ENCODE data around the gene IL1A.

IL1A gene

DNA sequence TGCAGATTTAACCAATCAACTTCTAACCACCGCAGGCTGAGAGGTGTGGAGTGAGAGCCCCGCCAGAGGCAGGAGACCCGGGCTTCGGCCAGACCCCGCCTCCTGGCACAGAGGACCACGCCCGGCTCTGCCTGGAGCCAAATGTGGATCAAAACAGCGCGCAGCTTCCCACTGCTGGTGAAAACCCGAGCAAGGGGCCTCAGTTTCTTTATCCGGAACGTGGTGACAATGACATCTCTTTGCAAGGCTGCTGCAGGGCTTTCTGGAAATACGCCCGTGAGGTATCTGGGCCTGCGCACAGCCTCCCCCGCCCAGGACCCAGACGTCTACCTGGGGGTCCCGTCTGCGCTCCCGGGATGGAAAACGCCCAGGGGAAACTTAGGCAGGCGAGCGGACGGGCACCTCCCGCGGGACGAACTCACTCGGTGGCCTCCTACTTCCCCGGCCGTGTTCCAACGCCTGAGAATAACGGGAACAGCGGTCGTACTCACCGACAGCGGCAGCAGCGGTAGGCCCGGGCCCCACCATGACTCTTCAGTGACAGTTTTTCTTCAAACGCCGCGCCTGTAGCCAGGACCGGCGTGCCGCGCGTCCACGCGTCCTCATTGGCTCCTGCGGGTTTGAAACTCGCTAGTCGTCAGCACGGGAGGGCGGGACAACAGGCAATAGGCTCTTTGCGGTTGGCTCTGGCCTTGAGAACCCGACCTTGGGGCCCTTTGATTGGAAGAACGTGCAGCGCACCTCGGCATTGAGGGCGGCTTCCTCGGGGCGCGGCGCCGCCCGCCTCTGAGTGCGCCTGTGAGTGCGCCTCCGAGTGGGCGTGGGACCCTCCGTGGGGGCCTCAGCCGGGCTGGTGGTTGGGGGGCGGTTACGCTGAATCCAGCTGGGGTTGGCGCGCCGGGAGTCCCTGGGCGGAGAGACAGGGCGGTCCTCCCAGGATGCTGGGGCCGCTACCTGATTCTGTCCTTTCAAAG lies 19.9 kb downstream of the IL1A start, which contains the start of gene CKAP2L:
TSS of gene CKAP2L (minus strand) at position 539 of the 974 bp plus-strand sequence. CDS start at position 528, 11 bp downstream.
- DNase-seq (ENCODE audit: low read depth in 1 of 2, low spot score in 1 of 2): peak; percentile 83 to 86

DNA sequence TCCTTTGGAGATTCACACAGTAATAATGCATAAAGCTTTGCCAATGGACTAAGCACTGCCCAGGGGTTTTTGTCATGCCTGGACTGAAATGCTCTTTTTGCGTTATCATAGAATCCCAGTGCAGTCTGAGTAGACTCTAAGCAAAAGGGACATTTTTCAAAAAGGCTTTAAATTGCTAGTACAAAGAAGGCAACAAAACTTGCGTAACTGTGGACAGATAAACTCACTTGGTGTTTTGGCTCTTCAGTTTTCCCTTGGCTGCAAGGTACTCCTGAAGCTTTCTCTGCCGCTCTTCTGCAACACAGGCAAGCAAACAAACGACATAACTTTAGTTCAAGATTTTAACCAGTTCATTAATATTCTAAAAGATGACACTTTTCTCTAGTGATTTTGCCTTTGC lies 22.0 kb downstream of the IL1A start:
- no peak for DNase-seq (ENCODE audit: low read depth in 1 of 2, low spot score in 1 of 2)

DNA sequence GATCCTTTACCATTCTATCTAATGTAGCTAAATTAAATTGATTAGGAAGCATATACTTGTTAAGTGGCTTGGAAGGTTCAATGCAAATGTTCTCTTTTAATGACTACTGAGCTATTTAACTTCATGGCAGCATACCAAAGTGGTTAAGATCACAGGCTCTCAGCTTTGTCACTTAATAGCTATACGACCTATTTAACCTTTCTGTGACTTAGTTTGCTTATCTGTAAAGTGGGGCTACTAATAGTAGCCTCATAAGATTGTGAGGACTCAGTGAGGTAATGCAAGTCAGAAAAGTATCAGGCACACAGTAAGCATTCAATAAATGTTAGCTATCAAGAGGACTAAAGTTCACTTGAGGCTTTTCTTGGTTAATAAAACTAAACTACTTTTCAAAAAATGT lies 24.1 kb downstream of the IL1A start:
- no peak for DNase-seq (ENCODE audit: low read depth in 1 of 2, low spot score in 1 of 2)

DNA sequence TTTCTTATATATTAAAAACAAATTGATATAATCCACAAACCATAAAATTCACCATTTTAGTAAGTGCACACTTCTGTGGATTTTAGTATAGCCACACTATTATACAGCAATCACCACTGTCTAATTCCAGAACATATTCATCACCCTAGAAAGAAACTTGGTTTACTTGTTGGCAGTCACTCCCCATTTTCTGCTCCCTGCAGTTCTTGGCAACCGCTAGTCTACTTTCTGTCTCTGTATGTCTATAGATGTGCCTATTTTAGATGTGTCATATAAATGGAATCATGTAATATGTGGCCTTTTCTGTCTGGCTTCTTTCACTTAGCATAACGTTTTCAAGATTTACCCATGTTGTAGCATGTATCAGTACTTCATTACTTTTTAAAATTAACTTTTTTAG lies 25.6 kb downstream of the IL1A start:
- DNase-seq (ENCODE audit: low read depth in 1 of 2, low spot score in 1 of 2): no peak

DNA sequence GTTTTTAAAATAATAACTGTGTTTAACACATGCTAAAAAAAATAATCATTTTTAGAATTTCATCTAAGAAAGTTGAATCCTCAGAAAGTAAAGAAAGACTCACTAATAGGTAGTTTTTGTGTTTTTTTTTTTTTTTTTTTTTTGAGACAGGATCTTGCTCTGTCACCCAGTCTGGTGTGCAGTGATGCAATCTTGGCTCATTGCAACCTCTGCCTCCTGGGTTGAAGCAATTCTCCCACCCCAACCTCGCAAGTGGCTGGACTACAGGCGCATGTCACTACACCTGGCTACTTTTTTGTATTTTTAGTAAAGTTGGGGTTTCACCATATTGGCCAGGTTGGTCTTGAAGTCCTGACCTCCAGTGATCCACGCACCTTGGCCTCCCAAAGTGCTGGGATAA lies 27.0 kb downstream of the IL1A start:
- no peak for DNase-seq (ENCODE audit: low read depth in 1 of 2, low spot score in 1 of 2)

DNA sequence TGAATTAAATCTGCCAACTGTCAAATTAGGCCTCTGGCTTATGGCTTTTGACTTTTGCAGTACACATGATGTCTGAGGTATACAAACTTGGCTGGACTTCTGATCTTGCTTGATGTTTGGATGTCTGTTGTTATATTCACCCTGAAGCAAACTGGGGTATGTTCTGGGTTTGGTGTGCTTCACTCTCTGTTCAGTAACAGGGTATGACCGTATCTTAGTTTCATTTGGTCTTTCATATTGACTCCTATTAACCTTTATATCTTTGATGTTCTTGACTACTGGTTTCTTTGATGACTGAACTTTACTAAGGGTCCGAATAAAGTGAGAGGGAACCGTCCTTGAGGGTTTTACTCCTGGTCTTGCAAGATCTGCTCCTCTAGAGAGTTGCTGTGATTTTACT lies 28.1 kb downstream of the IL1A start:
- no peak for DNase-seq (ENCODE audit: low read depth in 1 of 2, low spot score in 1 of 2)

DNA sequence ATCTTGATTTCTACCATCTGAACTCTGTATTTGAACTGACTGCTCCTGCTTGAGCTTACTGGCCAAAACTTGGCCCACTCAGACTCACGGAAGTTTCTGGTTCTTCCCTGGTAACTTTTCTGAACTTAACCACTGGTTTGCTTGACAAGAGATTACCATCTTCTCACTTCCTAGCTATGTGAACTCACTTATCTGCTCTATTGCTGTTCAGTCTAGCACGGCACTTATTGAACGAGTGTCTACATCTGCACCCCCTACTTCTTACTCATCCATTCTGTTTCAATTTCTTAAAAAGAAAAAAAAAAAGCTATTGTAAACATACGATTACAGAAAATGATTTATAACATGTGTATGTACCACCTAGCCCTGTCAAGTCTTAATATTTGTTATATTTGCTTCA lies 28.8 kb downstream of the IL1A start:
- DNase-seq (ENCODE audit: low read depth in 1 of 2, low spot score in 1 of 2): no peak

DNA sequence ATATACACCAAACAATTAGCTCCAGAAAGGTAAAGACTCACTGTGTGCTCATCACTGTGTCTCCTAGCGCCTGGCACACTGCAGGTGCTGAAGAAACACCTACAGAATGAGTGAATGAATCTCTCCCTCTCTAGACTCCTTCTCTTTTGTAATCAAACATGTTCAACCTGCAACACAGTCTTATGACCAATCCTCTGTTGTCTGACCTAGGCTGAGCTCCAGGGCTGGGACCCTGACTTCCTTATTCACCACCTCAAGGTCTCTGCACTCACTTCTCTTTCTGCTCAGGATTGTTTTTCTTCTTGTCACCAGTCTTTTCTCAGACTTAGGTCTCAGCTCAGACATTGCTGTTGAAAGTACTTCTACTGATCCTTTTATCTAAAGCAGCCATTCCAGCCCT lies 29.7 kb downstream of the IL1A start:
- no peak for DNase-seq (ENCODE audit: low read depth in 1 of 2, low spot score in 1 of 2)

DNA sequence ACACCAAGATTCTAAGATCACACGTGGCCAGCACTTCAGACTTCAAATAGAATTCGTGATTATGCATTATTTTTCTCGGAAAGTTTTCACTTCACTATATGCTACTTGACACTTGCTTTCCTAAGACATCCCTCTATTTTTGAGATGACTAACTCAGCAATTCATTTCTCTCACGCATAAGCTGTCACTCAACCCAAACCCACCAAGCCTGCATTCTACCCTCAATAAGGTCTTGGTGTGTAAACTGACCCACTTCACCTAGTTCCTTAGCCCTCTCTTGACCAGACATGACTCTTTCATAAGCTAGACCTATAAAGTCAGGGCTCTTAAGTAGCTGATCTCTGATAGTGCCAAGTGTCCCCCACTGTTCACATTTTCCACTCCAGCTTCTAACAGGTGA lies 31.6 kb downstream of the IL1A start:
- no peak for DNase-seq (ENCODE audit: low read depth in 1 of 2, low spot score in 1 of 2)

DNA sequence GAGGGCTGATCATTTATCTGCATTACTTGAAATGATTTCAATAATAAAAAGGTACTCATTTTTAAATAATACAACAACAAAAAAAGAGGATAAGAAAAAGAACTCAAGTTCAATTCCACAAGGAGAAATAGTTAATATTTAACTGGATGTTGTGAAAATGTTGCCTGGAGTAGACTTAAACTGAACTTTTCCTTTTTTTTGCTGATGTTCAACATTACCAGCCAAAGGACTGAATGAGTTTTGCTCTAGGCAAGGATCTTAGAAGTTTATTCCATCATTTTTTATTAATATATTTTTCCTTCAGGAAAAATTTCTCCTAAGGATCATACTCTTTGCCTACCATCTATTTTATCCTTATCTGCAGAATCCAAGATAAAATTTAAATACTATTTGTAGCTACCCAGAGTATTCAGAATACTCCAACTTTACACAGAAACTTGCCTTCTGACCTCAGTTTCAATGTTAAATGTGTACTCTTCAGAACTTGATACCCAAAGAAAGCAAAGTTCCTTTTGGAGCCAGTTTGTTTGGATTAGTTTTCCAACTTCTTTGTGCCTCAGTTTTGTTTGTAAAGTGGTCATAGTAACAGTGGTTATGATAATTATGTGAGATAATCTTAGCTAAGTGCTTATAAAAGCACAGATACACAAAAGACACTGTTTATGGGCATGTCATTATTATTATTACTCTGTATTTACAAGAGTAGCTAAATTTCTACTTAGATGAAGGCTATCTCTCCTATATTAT lies 32.7 kb downstream of the IL1A start:
- no peak for DNase-seq (ENCODE audit: low read depth in 1 of 2, low spot score in 1 of 2)

DNA sequence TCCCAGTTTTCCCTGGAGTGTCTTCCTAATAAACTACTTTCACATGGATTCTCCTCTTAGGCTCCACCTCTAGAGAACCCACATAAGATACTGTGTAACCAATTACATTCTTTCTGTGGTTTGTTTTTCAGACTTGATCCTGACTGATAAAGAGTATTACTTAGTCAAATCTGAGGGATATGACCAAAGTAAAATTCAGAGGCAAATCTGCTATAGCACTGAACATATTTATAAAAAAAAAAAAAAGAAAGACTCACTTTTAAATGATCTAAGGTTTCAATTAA lies 33.8 kb downstream of the IL1A start:
- no peak for DNase-seq (ENCODE audit: low read depth in 1 of 2, low spot score in 1 of 2)

DNA sequence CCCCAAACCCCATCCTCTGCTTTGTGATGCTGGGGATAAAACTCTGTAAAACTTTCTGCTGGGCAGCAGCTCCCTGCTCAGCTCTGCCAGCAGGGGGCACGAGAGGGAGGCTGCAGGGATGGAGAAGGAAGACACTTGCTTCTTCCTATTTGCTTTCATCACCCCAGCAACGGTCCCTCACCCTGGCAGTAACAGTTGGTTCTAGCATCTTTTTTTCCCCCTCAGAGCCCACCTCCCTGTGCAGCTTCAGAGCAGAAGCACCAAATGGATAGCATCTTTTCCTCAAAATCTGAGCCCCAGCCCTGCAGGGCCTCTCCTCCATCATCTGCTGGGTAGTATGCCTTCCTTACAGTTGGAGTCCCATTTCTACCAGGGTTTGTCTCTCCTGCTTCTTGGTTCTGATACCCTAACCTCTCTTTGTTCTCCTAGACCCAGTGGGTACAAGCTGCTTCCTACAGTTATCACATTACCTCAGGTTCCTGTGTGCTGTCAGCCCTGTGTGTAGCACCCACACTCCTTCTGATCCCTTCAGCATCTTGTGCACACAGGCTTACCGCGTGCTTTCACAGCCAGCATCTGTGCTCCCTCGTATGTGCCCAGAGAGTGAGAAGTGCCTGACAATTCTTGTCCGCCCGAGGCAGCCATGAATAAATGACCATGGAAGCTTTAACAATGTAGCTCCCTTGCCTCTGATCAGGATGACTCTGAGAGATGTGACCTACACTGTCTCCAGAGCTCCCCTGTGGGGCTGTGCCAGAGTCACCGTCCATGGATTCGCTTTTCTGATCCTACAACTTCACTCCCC lies 34.3 kb downstream of the IL1A start:
- DNase-seq (ENCODE audit: low read depth in 1 of 2, low spot score in 1 of 2): peak; percentile 57 to 75

DNA sequence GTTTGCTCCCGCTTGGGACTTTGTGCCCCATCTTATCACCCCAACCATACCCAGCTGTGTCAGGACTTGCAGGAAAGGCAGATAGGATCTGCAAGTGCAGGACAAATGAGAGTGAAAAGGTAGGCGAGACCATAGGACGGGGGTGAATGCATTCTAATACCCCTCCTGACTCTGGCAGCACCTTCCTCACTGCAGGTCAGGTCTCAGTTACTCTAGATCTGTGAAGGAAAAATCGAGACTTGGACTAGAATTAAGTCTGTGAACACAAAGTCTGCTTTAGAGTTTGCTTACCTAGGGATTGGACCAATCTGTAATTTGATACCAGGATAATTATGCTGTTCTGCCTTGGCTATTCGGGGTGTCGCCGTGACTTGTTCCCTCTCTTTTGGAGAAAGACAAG lies 43.8 kb downstream of the IL1A start:
- DNase-seq (ENCODE audit: low read depth in 1 of 2, low spot score in 1 of 2): no peak

DNA sequence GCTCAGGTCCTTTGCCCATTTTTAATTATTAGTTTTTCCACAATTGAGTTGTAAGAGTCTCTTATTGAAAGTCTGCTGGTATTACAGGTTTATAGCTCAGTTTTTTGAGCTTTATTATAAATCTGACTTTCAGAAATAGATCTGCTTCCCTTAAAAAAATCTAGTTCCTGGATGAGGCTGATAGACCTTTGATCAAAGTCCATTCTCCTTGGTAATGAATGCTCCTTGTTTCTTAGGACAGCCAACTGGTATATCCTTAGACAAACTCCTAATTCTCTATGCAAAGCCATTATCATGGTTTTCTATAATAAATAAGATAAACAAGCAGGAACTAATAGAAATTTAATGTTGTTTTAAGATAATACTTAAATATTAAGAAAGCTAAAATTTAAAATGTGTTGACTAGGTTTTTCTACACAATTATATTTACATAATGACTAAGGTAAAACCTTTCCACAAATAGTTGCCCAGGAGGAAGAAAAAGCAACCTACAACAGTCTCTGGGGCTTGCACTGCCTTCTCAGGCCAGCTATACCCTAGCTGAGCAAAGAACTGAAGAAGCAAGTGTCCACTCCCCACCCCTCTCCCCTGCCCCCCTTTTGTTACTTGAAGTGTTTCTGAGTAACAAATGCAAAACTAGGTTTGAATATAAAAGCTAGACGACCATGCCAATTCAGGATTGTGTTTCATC lies 46.6 kb downstream of the IL1A start:
- DNase-seq (ENCODE audit: low read depth in 1 of 2, low spot score in 1 of 2): no peak

DNA sequence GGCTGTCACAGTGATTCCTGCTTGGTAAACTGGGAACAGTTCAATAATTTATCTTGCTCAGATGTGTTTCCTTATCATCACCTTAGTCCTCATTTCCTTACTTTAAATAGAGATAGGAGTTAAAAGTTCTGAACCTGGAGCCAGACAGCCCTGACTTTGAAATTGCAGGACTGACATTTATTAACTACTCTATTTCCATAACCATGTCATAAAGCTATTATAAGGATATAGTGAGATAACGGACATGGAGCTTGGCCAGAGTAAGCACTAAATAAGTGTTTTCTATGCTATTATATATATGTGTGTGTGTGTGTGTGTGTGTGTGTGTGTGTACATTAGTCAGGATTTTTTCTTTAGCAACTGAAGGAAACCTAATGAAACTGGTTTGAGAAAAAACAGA lies 50.4 kb downstream of the IL1A start:
- no peak for DNase-seq (ENCODE audit: low read depth in 1 of 2, low spot score in 1 of 2)

DNA sequence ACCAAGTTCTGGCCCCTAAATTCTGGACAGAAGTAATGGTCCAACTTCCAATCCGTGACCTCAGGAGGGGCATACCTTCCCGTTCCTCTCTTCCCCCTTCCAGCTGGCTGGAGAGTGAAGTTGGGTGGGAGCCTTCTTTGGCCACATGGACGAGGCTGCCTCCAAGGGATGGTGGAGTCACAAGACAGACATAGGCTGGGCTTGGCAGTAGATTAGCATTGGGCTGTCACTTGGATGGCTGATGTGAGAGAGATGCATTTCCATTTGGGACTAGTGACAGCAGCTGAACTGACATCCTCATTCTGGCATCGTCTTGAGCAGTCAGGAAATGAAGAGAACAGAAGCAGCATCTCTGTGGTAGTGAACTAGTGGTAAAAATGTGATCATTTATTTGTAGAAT lies 50.8 kb downstream of the IL1A start:
- no peak for DNase-seq (ENCODE audit: low read depth in 1 of 2, low spot score in 1 of 2)

DNA sequence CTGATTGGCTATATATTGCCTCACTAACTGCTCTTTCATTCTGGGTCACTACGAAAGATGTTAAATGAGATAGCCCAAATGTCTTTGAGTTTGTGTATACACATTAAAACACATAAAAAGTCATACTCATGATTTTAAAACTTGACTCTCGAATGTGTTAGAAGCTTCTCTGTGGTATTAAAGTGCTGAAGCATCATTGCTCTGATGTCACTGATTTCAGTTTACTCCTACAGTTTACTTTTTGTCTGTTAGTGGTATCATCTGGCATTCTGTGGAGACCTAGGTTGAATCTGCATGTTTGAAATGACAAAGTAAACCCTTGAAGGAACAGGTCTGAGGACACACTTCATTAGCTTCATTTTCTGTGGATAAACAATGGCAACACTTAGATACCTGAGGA lies 52.8 kb downstream of the IL1A start:
- DNase-seq (ENCODE audit: low read depth in 1 of 2, low spot score in 1 of 2): no peak

DNA sequence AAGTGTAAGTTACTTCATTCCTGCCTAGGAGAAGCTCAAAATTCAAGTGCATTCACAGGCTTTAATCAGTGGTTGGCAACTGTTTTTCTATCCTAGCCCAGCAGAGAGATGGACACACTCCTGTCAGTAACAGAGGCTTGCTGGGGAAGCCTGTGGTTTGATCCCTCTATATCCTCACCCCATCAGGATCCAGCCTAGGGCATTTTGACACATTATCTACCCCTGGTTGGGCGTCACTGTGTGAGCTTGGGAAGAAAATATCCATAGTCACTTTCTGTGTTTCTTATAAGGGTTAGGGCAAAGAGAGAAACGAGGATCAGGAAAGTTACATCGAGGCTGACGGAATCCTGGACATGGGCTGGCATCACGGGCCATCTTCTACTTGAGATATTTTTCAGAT lies 53.5 kb downstream of the IL1A start:
- DNase-seq (ENCODE audit: low read depth in 1 of 2, low spot score in 1 of 2): no peak

DNA sequence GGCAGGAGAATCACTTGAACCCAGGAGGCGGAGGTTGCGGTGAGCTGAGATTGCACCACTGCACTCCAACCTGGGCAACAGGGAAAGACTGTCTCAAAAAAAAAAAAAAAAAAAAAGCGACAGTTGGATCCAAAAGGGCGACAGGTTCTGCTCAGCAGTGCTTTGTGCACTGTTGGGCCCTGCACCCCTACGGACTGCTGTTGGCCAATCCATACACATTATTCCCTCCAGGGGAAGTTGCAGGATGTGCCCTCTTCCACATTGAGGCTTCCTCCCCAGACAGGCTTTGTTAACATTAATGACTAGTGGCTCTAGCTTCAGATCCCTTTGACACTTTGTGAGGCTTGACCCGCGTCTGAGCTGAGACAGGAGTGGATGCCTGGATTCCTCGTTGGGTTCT lies 54.1 kb downstream of the IL1A start:
- DNase-seq (ENCODE audit: low read depth in 1 of 2, low spot score in 1 of 2): no peak

DNA sequence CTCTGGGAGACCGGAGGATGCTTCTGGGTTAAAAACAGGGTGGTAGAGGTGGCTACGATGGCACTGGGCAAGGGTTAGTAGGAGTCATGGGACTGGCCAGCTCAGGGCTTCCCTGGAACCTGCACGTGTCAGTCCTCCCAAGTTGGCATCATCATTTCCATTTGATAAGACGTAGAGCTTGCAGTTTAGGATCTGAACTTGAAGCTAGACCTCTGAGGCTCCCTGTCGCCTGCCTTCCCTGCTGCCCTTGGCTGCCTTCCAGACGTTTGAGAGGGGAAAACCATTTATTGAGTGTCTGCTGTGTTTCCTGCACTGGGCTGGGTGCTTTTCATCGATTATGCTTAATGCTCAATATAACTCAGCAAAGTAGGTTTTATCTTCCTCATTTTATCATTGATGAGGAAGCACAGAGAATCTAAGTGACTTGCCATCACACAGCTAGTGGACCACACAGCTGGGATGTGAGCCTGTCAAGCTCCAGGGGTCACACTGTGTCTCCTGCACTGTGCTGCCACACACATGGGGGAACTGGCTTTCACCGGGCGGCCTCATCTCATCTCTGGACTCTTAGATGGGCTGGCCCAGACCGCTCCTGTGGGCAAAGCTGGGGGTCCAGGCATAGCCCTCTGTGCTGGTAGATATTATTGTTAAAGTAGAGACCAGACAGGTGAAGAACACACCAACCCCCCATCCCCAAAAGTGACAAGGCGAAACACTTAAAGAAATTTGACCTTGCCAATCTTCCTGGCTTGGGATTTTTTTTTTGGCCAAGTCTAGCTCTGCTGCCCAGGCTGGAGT lies 55.7 kb downstream of the IL1A start:
- no peak for DNase-seq (ENCODE audit: low read depth in 1 of 2, low spot score in 1 of 2)
